A673 (cell line): ENCODE measurements around the gene TRAF4. TPM values are rescaled to one million over a fixed set of nuclear protein-coding genes. Genes with fewer than 3 reads are reported as not detected.

ENCODE experiments used
- BruUV-seq: library from RNA; stranded (reverse); fragments of 400-500 nt; replicated peaks from 2 replicates; lab custom pipeline; 2021; lab: Mats Ljungman, UMichigan
- CTCF ChIA-PET: fragments of 300-600 bp; sonication (Branson Sonifier 250); formaldehyde crosslinking; loops from one replicate; lab custom pipeline; 2022; ENCODE audit warnings: antibody characterized with exemption; lab: Charles Lee
- POLR2A ChIA-PET: fragments of 300-600 bp; sonication (Branson Sonifier 250); formaldehyde crosslinking; loops from one replicate; lab custom pipeline; 2022; ENCODE audit warnings: antibody characterized with exemption; ENCODE audit not compliant: low non-redundant PET; lab: Charles Lee
- DNase-seq: peaks from one replicate; pipeline ENCODE4 v3.0.0-alpha.2; 2015; ENCODE audit warnings: low spot score
- H3K27ac ChIP-seq: fragments of 200-600 bp; sonication (generic); 2 replicates; pipeline ENCODE4 v1.5.1; 2016; ENCODE audit warnings: mixed run types, low read depth, mild to moderate bottlenecking, mixed read lengths, antibody characterized with exemption, low read length; ENCODE audit not compliant: poor library complexity, severe bottlenecking
- H3K27me3 ChIP-seq: fragments of 200-600 bp; sonication (generic); replicated peaks from 2 replicates; pipeline ENCODE4 v1.6.1; 2017; ENCODE audit warnings: mixed run types, low read depth, mild to moderate bottlenecking, mixed read lengths, antibody characterized with exemption, low read length; ENCODE audit not compliant: insufficient read depth, poor library complexity
- H3K36me3 ChIP-seq: fragments of 200-600 bp; sonication (generic); 2 replicates; pipeline ENCODE4 v1.6.1; 2016; ENCODE audit warnings: mixed run types, mild to moderate bottlenecking, mixed read lengths, antibody characterized with exemption, low read length; ENCODE audit not compliant: insufficient read depth, poor library complexity, severe bottlenecking
- H3K4me1 ChIP-seq: fragments of 200-600 bp; sonication (generic); 2 replicates; pipeline ENCODE4 v1.6.1; 2017; ENCODE audit warnings: mixed run types, mild to moderate bottlenecking, mixed read lengths, antibody characterized with exemption, low read length; ENCODE audit not compliant: insufficient read depth, poor library complexity, severe bottlenecking
- H3K4me3 ChIP-seq: fragments of 200-600 bp; sonication (generic); 2 replicates; pipeline ENCODE4 v1.5.1; 2016; ENCODE audit warnings: low read depth, mixed run types, mild to moderate bottlenecking, mixed read lengths, low read length; ENCODE audit not compliant: poor library complexity, severe bottlenecking
- H3K9me3 ChIP-seq: fragments of 200-600 bp; sonication (generic); 2 replicates; pipeline ENCODE4 v1.6.1; 2016; ENCODE audit warnings: mixed run types, low read depth, mild to moderate bottlenecking, mixed read lengths, antibody characterized with exemption, low read length; ENCODE audit not compliant: poor library complexity, severe bottlenecking
- CTCF ChIP-seq: fragments of 300-800, 200-600 bp; sonication (generic); conservative IDR thresholded peaks from 2 replicates; pipeline ENCODE4 v1.5.1; 2017; ENCODE audit warnings: low read depth, mild to moderate bottlenecking, antibody characterized with exemption, low read length, moderate library complexity, mixed read lengths
- EZH2 ChIP-seq: fragments of 200-600 bp; sonication (generic); IDR thresholded peaks from 2 replicates; pipeline ENCODE4 v1.6.1; 2017; ENCODE audit warnings: borderline replicate concordance, low read depth, mild to moderate bottlenecking, mixed read lengths, antibody characterized with exemption, low read length; ENCODE audit not compliant: poor library complexity, severe bottlenecking
- intact Hi-C: fragments of 100-400 bp; cut with micrococcal nuclease; formaldehyde crosslinking; loops from one replicate; pipeline ENCODE4 v1.10.0; 2022; ENCODE audit not compliant: unreplicated experiment
- total RNA-seq: library from RNA; stranded (reverse); gene quantifications from 2 replicates; pipeline ENCODE4 v1.2.3, GENCODE V29; 2021

The TRAF4 gene
- total RNA-seq, 1 experiment from 2014 or later, result 128 TPM

- CTCF ChIA-PET, result interaction anchor here (0.6 kb wide), 1 partner anchor 124 kb away, joined by 3 read pairs; no protein-coding TSS in a partner anchor
- peak overlapping the region; percentile 30 for H3K27ac ChIP-seq
- DNase-seq, result no peak
Measured at GRCh38 chr17:28702752-28703150, 41.1 kb upstream of the TRAF4 start.

DNA sequence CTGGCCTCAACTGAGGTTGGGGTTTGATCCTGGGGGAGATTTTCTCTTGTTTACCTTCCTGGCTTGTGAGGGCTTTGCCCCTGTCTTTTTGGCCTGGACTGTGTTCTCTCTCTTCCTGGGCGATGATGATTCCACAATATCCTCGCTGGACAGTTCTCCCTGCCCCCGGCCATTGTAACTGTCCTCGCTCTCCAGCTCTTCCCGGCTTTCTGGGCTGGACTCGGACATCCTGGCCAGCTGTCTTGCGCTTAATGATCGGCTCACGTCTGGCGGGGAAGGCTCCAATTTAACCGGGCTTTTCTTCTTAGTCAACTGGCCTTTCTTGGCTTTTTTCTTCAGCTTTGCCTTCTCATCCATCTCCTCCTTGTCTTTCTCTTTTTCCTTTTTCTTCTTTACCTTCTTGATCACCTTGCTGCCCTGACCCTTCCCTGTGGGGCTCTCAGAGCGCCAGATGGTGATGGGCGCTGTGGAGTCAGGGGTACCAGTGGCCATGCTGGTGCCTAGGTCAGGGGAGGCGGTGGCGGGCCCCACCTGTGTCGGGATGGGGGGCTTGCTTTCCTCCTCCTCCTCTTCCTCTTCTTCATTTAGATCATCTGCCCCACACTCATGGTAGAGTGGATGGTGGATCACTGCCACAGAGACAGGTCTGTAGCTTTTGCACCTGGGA is 40.1 kb upstream of the TRAF4 start:
- no TSS peak for BruUV-seq
- Histone ChIP-seq H3K4me3 (no peak overlapping the region), H3K27ac (no peak overlapping the region), H3K9me3 (no peaks in the 10 kb centered on the region), H3K27me3 (no peaks in the 10 kb centered on the region), H3K4me1 (no peaks in the 10 kb centered on the region), H3K36me3 (peaks cover 44% of the 10 kb centered on the region)
- intact Hi-C loops, result no loop called here
- no peak for TF ChIP-seq CTCF
- no peak for DNase-seq
- ChIA-PET CTCF (no interaction called here), POLR2A (no interaction called here)

More at GRCh38 chr17:28702752-28703150, 41.1 kb upstream of the TRAF4 start:
- intact Hi-C loops, result no loop called here
- Histone ChIP-seq H3K4me1 (no peaks in the 10 kb centered on the region), H3K9me3 (no peaks in the 10 kb centered on the region), H3K36me3 (peaks cover 54% of the 10 kb centered on the region), H3K4me3 (no peak overlapping the region), H3K27me3 (no peaks in the 10 kb centered on the region)
- POLR2A ChIA-PET, result interaction anchor here (0.6 kb wide), 1 partner anchor 326 kb away, joined by 3 read pairs; no protein-coding TSS in a partner anchor
- no TSS peak for BruUV-seq
- TF ChIP-seq CTCF (no peak), EZH2 (no peak)

DNA sequence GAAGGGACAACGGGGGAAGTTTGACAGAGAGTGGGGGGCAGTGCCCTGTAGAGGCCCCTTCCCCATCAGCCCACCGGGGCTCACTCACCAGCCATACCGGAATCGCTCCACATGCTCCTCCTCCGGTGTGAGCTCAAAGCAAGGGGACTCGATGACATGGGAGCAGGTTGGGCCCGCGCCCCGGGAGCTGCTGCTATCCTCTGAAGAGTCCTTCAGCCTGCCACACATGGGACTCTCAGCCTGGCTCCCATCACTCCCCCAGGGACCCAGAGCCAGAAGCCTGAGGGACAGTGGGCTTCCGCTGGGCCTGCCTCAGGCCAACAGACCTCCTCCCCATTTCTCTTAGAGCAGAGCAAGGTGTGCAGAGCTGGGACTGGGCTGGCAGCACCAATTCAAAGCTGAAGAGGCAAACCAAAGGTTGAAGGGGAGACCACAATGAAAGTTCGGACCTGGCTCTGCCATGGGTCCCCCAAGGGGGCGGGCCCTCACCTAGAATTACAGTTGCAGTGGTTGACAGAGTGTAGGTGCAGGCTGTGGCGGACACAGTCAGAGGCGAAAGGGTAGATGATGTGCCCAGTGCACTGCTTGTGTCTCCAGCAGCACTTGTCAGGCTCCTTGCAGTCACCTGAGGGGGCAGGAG is 39.5 kb upstream of the TRAF4 start:
- ChIA-PET CTCF (no interaction called here), POLR2A (no interaction called here)
- TF ChIP-seq CTCF (no peak), EZH2 (no peak)
- no TSS peak for BruUV-seq
- no peak overlapping the region for H3K27ac ChIP-seq
- H3K9me3 ChIP-seq, result no peaks in the 10 kb centered on the region
- DNase-seq, result no peak
- H3K4me3 ChIP-seq, result no peak overlapping the region
- H3K36me3 ChIP-seq, result peaks cover 38% of the 10 kb centered on the region
- intact Hi-C loops, result no loop called here
- H3K4me1 ChIP-seq, result no peaks in the 10 kb centered on the region
- no peaks in the 10 kb centered on the region for H3K27me3 ChIP-seq
